ENCODE measurements around the gene IBA57.
A peak's percentile ranks its signal among the peaks of the same experiment; 100 is the strongest.

Gene IBA57

GRCh38 chr1:228145463-228146416, 19.9 kb upstream of the IBA57 start:
- no peak overlapping the region for H3K4me2 ChIP-seq (ENCODE audit: low read length)
- no peaks in the 10 kb centered on the region for H3K27me3 ChIP-seq (ENCODE audit: control insufficient read depth, insufficient read depth, low read length)
- peaks cover 57% of the 10 kb centered on the region for H3K4me1 ChIP-seq (ENCODE audit: control insufficient read depth, insufficient read depth, low read length)
- peaks cover 59% of the 10 kb centered on the region for H3K36me3 ChIP-seq (ENCODE audit: insufficient read depth, low read length)
- no peaks in the 10 kb centered on the region for H3K9me3 ChIP-seq (replicated peaks; ENCODE audit: low read length)
- no peak overlapping the region for H3K4me3 ChIP-seq (ENCODE audit: low read length)
- no peak overlapping the region for H3K9ac ChIP-seq (ENCODE audit: low read depth, low read length)

DNA sequence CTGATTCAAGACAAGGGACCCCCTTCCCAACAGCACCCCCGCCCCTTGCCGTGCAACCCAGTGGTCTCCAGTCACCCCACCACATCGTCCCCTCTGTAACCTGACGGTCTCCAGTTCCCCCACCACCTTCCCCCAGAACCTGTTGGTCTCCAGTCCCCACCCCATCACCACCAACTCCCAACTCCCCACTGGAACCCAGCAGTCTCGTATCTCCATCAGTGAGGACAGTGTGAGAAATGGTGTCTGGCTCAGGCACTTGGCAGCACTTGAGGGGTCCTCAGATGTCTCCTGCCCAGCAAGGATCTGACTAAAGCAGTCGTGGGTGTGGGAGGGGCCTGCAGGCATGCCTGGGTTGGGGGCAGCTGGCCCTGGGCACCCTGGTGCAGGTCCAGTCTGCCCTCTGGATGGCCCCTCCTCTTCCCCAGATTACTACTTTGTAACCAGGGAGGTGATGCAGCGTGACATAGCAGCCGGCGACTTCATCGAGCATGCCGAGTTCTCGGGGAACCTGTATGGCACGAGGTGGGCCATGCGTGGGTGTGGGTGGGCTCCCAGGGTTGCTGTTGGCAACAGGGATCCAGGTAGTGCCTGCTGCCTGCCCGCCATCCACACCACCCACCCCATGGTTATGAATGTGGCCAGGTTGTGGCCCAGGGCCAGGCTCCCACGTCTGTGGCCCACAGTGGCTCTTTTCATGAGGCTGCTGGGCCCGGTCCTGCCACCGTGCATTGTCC, 19.0 kb upstream of the IBA57 start:
- Histone ChIP-seq H3K4me2 (ENCODE audit: low read length) (no peak overlapping the region), H3K9me3 (replicated peaks; ENCODE audit: low read length) (no peaks in the 10 kb centered on the region), H3K27me3 (ENCODE audit: control insufficient read depth, insufficient read depth, low read length) (no peaks in the 10 kb centered on the region), H3K9ac (ENCODE audit: low read depth, low read length) (no peak overlapping the region), H3K36me3 (ENCODE audit: insufficient read depth, low read length) (peaks cover 59% of the 10 kb centered on the region), H3K4me1 (ENCODE audit: control insufficient read depth, insufficient read depth, low read length) (peaks cover 62% of the 10 kb centered on the region), H3K4me3 (ENCODE audit: low read length) (no peak overlapping the region)

DNA sequence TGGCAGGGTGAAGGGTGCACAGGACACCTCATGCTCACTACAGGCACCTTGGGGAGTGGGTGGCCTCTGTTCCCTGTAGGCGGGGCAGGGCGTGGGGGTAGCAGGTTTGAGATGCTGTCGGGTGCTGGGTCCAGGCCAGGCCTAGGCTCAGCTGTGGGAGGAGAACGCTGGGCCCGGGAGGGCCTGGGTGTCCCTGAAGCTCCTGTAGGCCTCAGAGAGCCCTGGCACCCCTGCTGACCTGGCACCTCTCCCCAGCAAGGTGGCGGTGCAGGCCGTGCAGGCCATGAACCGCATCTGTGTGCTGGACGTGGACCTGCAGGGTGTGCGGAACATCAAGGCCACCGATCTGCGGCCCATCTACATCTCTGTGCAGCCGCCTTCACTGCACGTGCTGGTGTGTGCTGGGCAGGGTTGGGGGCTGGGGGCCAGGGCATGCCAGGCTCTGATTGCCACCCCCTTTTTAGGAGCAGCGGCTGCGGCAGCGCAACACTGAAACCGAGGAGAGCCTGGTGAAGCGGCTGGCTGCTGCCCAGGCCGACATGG, 18.4 kb upstream of the IBA57 start:
- Histone ChIP-seq H3K9me3 (replicated peaks; ENCODE audit: low read length) (no peaks in the 10 kb centered on the region), H3K4me2 (ENCODE audit: low read length) (no peak overlapping the region), H3K4me1 (ENCODE audit: control insufficient read depth, insufficient read depth, low read length) (peaks cover 55% of the 10 kb centered on the region), H3K27me3 (ENCODE audit: control insufficient read depth, insufficient read depth, low read length) (no peaks in the 10 kb centered on the region), H3K9ac (ENCODE audit: low read depth, low read length) (no peak overlapping the region), H3K4me3 (ENCODE audit: low read length) (no peak overlapping the region), H3K36me3 (ENCODE audit: insufficient read depth, low read length) (peaks cover 59% of the 10 kb centered on the region)

DNA sequence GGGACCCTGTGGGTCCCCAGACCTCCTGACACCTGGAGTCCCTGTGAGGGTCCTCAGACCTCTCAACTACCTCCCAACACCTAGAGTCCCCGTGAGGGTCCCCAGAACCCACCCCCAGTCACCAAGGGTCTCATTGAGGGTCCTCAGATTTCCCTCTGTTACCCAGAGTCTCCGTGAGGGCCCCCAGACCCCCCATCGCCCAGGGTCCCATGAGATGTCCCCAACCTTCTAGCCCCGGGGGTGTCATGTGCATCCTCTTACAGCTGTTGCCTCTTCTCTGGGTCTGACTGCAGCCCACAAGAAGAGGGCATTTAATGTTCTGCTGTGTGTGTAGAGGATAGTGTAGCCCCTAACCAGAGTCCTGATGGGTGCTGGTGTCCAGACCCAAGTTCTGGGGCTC, 17.8 kb upstream of the IBA57 start:
- Histone ChIP-seq H3K9ac (ENCODE audit: low read depth, low read length) (no peak overlapping the region), H3K4me2 (ENCODE audit: low read length) (no peak overlapping the region), H3K36me3 (ENCODE audit: insufficient read depth, low read length) (peaks cover 59% of the 10 kb centered on the region), H3K4me3 (ENCODE audit: low read length) (no peak overlapping the region), H3K9me3 (replicated peaks; ENCODE audit: low read length) (no peaks in the 10 kb centered on the region), H3K27me3 (ENCODE audit: control insufficient read depth, insufficient read depth, low read length) (no peaks in the 10 kb centered on the region), H3K4me1 (ENCODE audit: control insufficient read depth, insufficient read depth, low read length) (peaks cover 50% of the 10 kb centered on the region)

GRCh38 chr1:228148196-228148861, 17.3 kb upstream of the IBA57 start:
- Histone ChIP-seq H3K9me3 (replicated peaks; ENCODE audit: low read length) (no peaks in the 10 kb centered on the region), H3K9ac (ENCODE audit: low read depth, low read length) (no peak overlapping the region), H3K4me3 (ENCODE audit: low read length) (no peak overlapping the region), H3K27me3 (ENCODE audit: control insufficient read depth, insufficient read depth, low read length) (no peaks in the 10 kb centered on the region), H3K4me2 (ENCODE audit: low read length) (no peak overlapping the region), H3K4me1 (ENCODE audit: control insufficient read depth, insufficient read depth, low read length) (peaks cover 44% of the 10 kb centered on the region), H3K36me3 (ENCODE audit: insufficient read depth, low read length) (peaks cover 57% of the 10 kb centered on the region)

DNA sequence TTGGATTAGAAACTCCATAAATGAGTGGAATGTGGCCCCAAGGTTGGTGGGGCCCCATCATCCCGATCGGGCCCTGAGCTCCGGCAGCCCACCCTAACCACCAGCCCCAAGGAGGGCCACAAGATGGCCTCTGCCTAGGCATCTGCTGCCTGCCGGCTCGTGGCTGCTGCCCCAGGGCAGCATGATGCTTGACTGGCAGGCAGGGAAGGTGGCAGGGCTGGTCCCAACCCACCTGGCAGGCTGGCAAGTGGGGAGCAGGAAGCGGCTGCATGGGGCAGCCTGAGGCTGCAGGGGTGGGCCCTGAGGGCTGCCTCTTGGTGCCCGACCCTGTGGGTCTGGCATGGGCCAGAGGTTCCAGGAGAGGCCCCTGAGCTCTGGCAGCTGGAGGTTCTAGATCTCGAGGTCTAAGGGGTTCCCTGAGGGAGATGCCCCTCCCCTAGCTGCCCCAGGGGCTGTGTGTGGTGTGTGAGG, 16.6 kb upstream of the IBA57 start:
- Histone ChIP-seq H3K4me1 (ENCODE audit: control insufficient read depth, insufficient read depth, low read length) (peaks cover 38% of the 10 kb centered on the region), H3K9ac (ENCODE audit: low read depth, low read length) (peak overlapping the region; percentile 4), H3K36me3 (ENCODE audit: insufficient read depth, low read length) (peaks cover 54% of the 10 kb centered on the region), H3K9me3 (replicated peaks; ENCODE audit: low read length) (no peaks in the 10 kb centered on the region), H3K27me3 (ENCODE audit: control insufficient read depth, insufficient read depth, low read length) (no peaks in the 10 kb centered on the region), H3K4me3 (ENCODE audit: low read length) (no peak overlapping the region), H3K4me2 (ENCODE audit: low read length) (no peak overlapping the region)

DNA sequence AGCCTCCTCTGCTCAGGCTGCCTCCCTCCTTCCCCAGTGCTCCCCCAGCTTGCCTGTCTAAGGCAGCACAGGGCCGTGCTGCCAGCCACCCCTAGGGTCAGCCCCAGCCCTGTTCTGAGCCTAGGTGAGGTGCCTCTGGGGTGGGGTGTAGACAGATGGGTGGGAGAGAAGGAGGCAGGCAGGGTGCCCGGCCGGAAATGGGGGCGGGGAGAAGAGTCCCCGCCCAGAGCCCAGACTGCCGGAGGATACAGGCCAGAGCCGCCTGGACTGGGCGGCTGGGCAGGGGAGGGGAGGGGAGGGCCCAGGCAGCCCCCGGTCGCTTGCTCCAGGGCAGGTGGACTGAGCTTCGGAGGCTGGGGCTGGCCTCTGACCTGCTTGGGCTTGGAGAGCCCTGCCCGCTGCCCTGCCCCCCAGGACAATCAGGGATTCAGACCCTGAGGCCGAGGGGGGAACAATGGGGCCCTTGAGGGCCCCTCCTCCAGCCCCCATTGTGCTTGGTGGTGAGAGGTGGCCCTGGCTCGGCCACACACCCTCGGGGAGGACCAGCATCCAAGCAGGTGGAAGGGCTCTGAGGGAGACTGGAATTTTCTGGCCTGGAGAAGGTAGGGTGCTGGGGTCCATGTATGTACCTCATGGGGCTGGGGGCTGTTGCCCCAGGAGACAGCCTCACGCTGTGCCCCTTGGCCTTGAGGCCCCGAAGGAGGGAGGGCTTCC, 16.0 kb upstream of the IBA57 start, which contains the start of gene GJC2:
Gene GJC2 (plus strand): TSS at position 525 of the 714 bp plus-strand sequence. CDS start 7,829 bp downstream, outside the sequence.
- Histone ChIP-seq H3K27me3 (ENCODE audit: control insufficient read depth, insufficient read depth, low read length) (no peaks in the 10 kb centered on the region), H3K4me2 (ENCODE audit: low read length) (peak within 1 kb of the TSS; percentile 26), H3K9ac (ENCODE audit: low read depth, low read length) (peak within 1 kb of the TSS; percentile 31), H3K4me3 (ENCODE audit: low read length) (no peak within 1 kb of the TSS), H3K9me3 (replicated peaks; ENCODE audit: low read length) (no peaks in the 10 kb centered on the region), H3K4me1 (ENCODE audit: control insufficient read depth, insufficient read depth, low read length) (peaks cover 33% of the 10 kb centered on the region), H3K36me3 (ENCODE audit: insufficient read depth, low read length) (peaks cover 48% of the 10 kb centered on the region)

DNA sequence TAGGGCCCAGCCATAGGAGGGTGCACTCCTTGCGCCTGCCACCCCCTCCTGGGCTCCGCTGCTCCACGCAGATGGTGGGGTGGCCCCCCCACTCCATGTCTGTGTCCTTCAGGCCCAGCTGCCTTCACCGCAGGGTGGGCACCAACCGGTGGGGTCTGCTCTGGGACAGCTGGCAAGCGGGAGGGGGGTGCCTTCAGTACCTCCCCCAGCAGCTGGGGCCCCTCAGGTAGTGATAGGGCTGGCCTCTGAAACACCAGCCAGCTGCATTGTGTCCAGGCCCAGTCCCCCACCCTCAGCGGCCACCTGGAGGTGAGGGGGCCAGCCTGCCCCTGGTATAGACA, 15.5 kb upstream of the IBA57 start:
- Histone ChIP-seq H3K36me3 (ENCODE audit: insufficient read depth, low read length) (peaks cover 44% of the 10 kb centered on the region), H3K9ac (ENCODE audit: low read depth, low read length) (peak overlapping the region; percentile 31), H3K27me3 (ENCODE audit: control insufficient read depth, insufficient read depth, low read length) (no peaks in the 10 kb centered on the region), H3K9me3 (replicated peaks; ENCODE audit: low read length) (no peaks in the 10 kb centered on the region), H3K4me2 (ENCODE audit: low read length) (peak overlapping the region; percentile 0), H3K4me1 (ENCODE audit: control insufficient read depth, insufficient read depth, low read length) (peaks cover 33% of the 10 kb centered on the region), H3K4me3 (ENCODE audit: low read length) (no peak overlapping the region)

DNA sequence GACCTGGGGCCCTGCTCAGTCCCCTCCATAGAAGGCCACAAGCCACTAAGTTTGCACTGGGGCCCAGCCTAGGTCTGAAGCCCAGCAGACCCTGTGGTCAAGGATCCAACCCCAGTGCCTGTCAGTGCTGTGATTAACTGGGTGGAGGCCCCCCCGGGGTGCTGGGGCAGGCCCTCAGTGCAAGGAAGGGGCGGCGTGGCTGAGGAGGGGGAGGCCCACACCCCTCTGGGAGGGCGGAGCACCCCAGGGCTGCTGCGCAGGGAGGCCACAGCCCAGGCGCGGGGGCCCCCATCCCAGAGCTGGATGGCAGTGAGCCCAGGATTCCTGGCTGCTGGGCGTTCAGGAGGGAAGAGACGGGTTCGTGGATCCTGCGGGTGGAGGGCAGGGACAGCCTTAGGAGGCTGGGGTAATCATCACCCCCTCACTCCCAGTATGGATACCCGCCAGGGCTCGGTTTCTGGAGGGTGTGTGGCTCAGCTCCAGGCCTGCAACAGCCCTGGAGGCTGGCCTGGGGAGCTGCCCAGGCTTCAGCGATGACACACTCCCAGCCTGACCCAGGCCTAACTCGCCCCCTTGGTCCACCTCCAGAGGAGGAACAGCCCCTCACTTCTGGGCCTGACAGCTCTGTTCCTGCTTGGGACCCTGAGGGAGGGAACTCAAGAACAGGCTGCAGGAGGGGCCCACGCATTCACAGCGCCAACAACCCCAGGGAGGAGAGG, 15.0 kb upstream of the IBA57 start:
- Histone ChIP-seq H3K36me3 (ENCODE audit: insufficient read depth, low read length) (peaks cover 39% of the 10 kb centered on the region), H3K4me2 (ENCODE audit: low read length) (peak overlapping the region; percentile 26), H3K9me3 (replicated peaks; ENCODE audit: low read length) (no peaks in the 10 kb centered on the region), H3K4me1 (ENCODE audit: control insufficient read depth, insufficient read depth, low read length) (peaks cover 33% of the 10 kb centered on the region), H3K9ac (ENCODE audit: low read depth, low read length) (peak overlapping the region; percentile 31), H3K27me3 (ENCODE audit: control insufficient read depth, insufficient read depth, low read length) (no peaks in the 10 kb centered on the region), H3K4me3 (ENCODE audit: low read length) (no peak overlapping the region)

DNA sequence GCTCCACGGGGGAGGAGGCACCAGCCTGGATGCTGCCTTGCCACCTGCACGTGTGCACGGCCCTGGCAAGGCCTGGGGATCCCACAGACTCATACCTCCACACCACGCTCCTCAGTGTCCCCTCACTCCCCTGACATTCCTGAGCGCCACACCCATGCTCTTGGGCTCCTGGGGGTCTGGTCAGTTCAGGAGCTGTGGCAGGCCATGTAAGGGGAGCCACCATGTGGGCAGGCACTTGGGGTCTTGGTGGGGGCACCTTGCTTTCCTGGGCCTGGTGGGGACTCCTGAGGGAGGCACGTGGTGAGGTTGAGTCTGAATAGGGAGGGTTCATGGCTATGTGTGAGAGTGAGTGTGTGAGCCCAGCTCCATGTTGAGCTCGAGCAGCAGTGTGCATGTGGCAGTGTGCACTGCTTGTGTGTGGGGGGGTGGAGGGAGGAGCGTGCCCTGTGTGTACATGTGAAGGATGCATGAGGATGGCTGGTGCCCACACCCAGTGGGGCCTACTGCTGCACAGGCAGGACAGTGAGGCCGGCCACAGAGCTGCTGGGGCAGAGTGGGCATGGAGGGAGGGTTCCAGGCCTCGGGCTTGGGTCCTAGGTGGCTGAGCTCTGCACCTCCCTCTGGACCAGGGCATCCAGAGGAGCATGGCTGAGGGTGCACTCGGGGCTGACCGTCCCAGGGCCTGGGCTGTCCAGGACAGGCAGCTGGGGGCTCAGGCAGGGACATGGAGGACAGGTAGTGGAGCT, 14.3 kb upstream of the IBA57 start:
- no peaks in the 10 kb centered on the region for H3K27me3 ChIP-seq (ENCODE audit: control insufficient read depth, insufficient read depth, low read length)
- peaks cover 33% of the 10 kb centered on the region for H3K4me1 ChIP-seq (ENCODE audit: control insufficient read depth, insufficient read depth, low read length)
- H3K36me3 ChIP-seq (ENCODE audit: insufficient read depth, low read length), result peaks cover 32% of the 10 kb centered on the region
- no peak overlapping the region for H3K4me3 ChIP-seq (ENCODE audit: low read length)
- no peak overlapping the region for H3K4me2 ChIP-seq (ENCODE audit: low read length)
- H3K9me3 ChIP-seq (replicated peaks; ENCODE audit: low read length), result no peaks in the 10 kb centered on the region
- H3K9ac ChIP-seq (ENCODE audit: low read depth, low read length), result no peak overlapping the region

Data from skeletal muscle satellite cell (primary cell).